Panc1 (cell line): Measurements from ENCODE around the gene TNFRSF18. TPM values are rescaled to one million over a fixed set of nuclear protein-coding genes. Genes with fewer than 3 reads are reported as not detected.

ENCODE experiments used
- ATAC-seq: fragments of 200-7000 bp; cut with Tn5 transposase; 2 replicates; pipeline ENCODE4 v1.9.1; 2020; ENCODE audit warnings: mild to moderate bottlenecking, moderate library complexity
- BruUV-seq: library from RNA; stranded (reverse); fragments of 400-500 nt; replicated peaks from 2 replicates; lab custom pipeline; 2021; lab: Mats Ljungman, UMichigan
- CTCF ChIA-PET: fragments of 300-600 bp; sonication (Branson Sonifier 250); formaldehyde crosslinking; loops from one replicate; lab custom pipeline; 2022; ENCODE audit warnings: antibody characterized with exemption; lab: Charles Lee
- POLR2A ChIA-PET: fragments of 300-600 bp; sonication (Branson Sonifier 250); formaldehyde crosslinking; loops from one replicate; lab custom pipeline; 2022; ENCODE audit warnings: antibody characterized with exemption; lab: Charles Lee
- DNase-seq: peaks from one replicate; pipeline ENCODE4 v3.0.0-alpha.2; 2010; ENCODE audit warnings: low read depth, low spot score
- H3K27ac ChIP-seq: 2 replicates; pipeline ENCODE4 v1.5.1; 2011; ENCODE audit warnings: mild to moderate bottlenecking, low read length, inconsistent platforms
- H3K27me3 ChIP-seq: fragments of 200-500 bp; sonication (Bioruptor generic); 2 replicates; pipeline ENCODE4 v1.6.0; 2014; ENCODE audit warnings: low read length, inconsistent platforms; ENCODE audit not compliant: control insufficient read depth, insufficient read depth
- H3K36me3 ChIP-seq: fragments of 200-500 bp; sonication (Bioruptor generic); 2 replicates; pipeline ENCODE4 v1.5.1; 2014; ENCODE audit warnings: inconsistent platforms, mild to moderate bottlenecking, low read length, moderate library complexity; ENCODE audit not compliant: control insufficient read depth, insufficient read depth
- H3K4me1 ChIP-seq: 2 replicates; pipeline ENCODE4 v1.5.1; 2011; ENCODE audit warnings: inconsistent platforms, mild to moderate bottlenecking, low read length, moderate library complexity; ENCODE audit not compliant: control insufficient read depth, insufficient read depth
- H3K4me3 ChIP-seq, 2 experiments: 2 replicates each; pipeline ENCODE4 v1.5.1; 2011 to 2012; ENCODE audit warnings: low read depth in 2 of 2, low read length in 2 of 2, mild to moderate bottlenecking in 2 of 2, inconsistent platforms in 1 of 2, moderate library complexity in 1 of 2
- H3K9me3 ChIP-seq: fragments of 200-500 bp; sonication (Bioruptor generic); 2 replicates; pipeline ENCODE4 v1.5.1; 2014; ENCODE audit warnings: low read depth, mild to moderate bottlenecking, inconsistent platforms, low read length, moderate library complexity; ENCODE audit not compliant: control insufficient read depth, insufficient read depth
- CTCF ChIP-seq: fragments of 450-650 bp; IDR thresholded peaks from 2 replicates; pipeline ENCODE4 v1.5.1; 2017; ENCODE audit warnings: mild to moderate bottlenecking
- POLR2AphosphoS5 ChIP-seq: IDR thresholded peaks from 2 replicates; pipeline ENCODE4 v1.6.1; 2012; ENCODE audit warnings: mild to moderate bottlenecking, low read depth, low read length, moderate library complexity
- REST ChIP-seq, 2 experiments: IDR thresholded peaks; 2 replicates each; pipeline ENCODE4 v1.6.1; 2011 to 2012; ENCODE audit warnings: low read depth in 2 of 2, control low read depth in 1 of 2, low read length in 1 of 2, mild to moderate bottlenecking in 1 of 2, moderate library complexity in 1 of 2; ENCODE audit not compliant: insufficient read depth in 1 of 2
- SIN3A ChIP-seq: IDR thresholded peaks from 2 replicates; pipeline ENCODE4 v1.6.1; 2012; ENCODE audit warnings: low read depth, mild to moderate bottlenecking, low read length, moderate library complexity, borderline replicate concordance; ENCODE audit not compliant: insufficient read depth
- TCF7L2 ChIP-seq: IDR thresholded peaks from 2 replicates; pipeline ENCODE4 v1.6.1; 2011; ENCODE audit warnings: mild to moderate bottlenecking, low read depth, low read length, inconsistent platforms
- in situ Hi-C: cut with HindIII; loops from 2 replicates; pipeline ENCODE4 v1.10.0; 2016; ENCODE audit warnings: low sequenced_read_pairs, low pct_unique_long_range_greater_than_20kb
- intact Hi-C: fragments of 100-400 bp; cut with micrococcal nuclease; formaldehyde crosslinking; loops from one replicate; pipeline ENCODE4 v1.10.0; 2022; ENCODE audit not compliant: unreplicated experiment
- total RNA-seq: library from RNA; stranded (reverse); gene quantifications from one replicate; pipeline ENCODE4 v1.2.1, GENCODE V29; 2021; ENCODE audit not compliant: unreplicated experiment

TNFRSF18 gene
- total RNA-seq, 1 experiment from 2014 or later: 4.3 TPM

- no peak for TF ChIP-seq TCF7L2
- no peak for TF ChIP-seq POLR2AphosphoS5
- TF ChIP-seq CTCF: no peak
- no peak for TF ChIP-seq SIN3A
- TF ChIP-seq REST (IDR thresholded peaks at IDR 0.05; ENCODE audit: insufficient read depth in 1 of 2, low read depth in 2 of 2, low read length in 1 of 2): no peak
- Histone ChIP-seq H3K4me3 (no peak overlapping the region), H3K9me3 (no peaks in the 10 kb centered on the region), H3K27ac (no peak overlapping the region), H3K27me3 (no peaks in the 10 kb centered on the region), H3K4me1 (no peaks in the 10 kb centered on the region), H3K36me3 (no peaks in the 10 kb centered on the region)
- ChIA-PET POLR2A (no interaction called here), CTCF (no interaction called here)
- no TSS peak for BruUV-seq
- intact Hi-C loops (no loop called here), in situ Hi-C loops (no loop called here)
- no peak for ATAC-seq
- no peak for DNase-seq
Observed at GRCh38 chr1:1194723-1195122, 11.7 kb downstream of the TNFRSF18 start.

- TF ChIP-seq CTCF: no peak
- no peak for TF ChIP-seq TCF7L2
- TF ChIP-seq REST (IDR thresholded peaks at IDR 0.05; ENCODE audit: insufficient read depth in 1 of 2, low read depth in 2 of 2, low read length in 1 of 2): no peak
- TF ChIP-seq SIN3A: no peak
- TF ChIP-seq POLR2AphosphoS5: no peak
- no TSS peak for BruUV-seq
- Histone ChIP-seq H3K9me3 (no peaks in the 10 kb centered on the region), H3K4me1 (no peaks in the 10 kb centered on the region), H3K36me3 (no peaks in the 10 kb centered on the region), H3K27ac (no peak overlapping the region), H3K4me3 (no peak overlapping the region), H3K27me3 (no peaks in the 10 kb centered on the region)
- in situ Hi-C loops (no loop called here), intact Hi-C loops (no loop called here)
- no peak for DNase-seq
- ChIA-PET POLR2A (no interaction called here), CTCF (no interaction called here)
- ATAC-seq: no peak
Observed at GRCh38 chr1:1191734-1192133, 14.7 kb downstream of the TNFRSF18 start.
